Measurements from ENCODE around the gene FNDC3B.

The FNDC3B gene

DNA sequence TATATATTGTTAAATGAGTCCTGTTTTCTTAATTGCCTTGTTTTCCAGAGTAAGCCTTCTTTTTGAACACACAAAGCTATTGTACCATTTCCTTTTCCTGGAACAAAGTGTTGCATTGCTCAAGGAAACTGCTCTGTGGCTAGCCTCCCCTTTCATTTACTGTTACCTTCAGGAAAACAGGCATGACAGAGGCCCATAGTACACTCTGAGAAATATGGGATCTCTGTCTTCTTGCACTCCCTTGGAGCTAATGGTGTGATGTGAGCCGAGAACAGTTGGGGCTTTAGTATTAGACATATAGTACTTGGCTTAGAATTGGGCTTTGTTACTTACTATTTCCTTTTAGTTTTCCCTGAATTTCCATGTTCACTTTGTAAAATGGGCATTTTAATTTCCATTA lies 215.2 kb downstream of the FNDC3B start:
- TF ChIP-seq, protein P1, sequence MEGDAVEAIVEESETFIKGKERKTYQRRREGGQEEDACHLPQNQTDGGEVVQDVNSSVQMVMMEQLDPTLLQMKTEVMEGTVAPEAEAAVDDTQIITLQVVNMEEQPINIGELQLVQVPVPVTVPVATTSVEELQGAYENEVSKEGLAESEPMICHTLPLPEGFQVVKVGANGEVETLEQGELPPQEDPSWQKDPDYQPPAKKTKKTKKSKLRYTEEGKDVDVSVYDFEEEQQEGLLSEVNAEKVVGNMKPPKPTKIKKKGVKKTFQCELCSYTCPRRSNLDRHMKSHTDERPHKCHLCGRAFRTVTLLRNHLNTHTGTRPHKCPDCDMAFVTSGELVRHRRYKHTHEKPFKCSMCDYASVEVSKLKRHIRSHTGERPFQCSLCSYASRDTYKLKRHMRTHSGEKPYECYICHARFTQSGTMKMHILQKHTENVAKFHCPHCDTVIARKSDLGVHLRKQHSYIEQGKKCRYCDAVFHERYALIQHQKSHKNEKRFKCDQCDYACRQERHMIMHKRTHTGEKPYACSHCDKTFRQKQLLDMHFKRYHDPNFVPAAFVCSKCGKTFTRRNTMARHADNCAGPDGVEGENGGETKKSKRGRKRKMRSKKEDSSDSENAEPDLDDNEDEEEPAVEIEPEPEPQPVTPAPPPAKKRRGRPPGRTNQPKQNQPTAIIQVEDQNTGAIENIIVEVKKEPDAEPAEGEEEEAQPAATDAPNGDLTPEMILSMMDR (IDR thresholded peaks at IDR 0.05), result no peak

DNA sequence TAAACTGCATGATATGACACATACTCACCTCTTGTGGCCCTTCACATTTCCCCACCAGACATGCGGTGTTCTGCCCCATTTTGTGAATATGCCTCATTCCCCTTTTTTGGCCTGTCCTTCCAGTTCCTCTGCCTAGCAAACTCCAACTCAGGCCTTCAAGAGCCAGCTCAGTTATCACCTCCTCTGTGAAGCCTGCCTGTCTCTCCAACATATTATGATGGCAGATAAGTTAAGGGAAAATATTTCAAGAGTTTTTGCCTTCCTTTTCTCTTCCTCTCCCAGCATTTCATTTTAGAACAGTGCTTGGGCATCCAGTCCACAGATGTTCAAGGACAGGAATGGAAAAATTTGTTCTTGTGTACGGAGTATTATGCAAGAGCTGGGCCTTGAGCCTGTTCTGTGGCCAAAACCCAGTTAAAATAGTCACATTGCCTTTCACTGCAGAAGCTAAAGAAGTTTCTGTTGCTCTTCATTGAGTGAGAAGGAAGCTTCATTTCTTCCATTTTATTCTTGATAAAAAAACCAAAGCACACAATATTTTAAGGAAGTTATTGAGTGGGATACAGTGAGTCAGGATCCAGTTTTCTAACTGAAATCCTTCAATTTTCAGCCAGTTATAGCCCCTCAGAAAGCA lies 216.8 kb downstream of the FNDC3B start:
- TF ChIP-seq, protein P1 (IDR thresholded peaks at IDR 0.05), result no peak

DNA sequence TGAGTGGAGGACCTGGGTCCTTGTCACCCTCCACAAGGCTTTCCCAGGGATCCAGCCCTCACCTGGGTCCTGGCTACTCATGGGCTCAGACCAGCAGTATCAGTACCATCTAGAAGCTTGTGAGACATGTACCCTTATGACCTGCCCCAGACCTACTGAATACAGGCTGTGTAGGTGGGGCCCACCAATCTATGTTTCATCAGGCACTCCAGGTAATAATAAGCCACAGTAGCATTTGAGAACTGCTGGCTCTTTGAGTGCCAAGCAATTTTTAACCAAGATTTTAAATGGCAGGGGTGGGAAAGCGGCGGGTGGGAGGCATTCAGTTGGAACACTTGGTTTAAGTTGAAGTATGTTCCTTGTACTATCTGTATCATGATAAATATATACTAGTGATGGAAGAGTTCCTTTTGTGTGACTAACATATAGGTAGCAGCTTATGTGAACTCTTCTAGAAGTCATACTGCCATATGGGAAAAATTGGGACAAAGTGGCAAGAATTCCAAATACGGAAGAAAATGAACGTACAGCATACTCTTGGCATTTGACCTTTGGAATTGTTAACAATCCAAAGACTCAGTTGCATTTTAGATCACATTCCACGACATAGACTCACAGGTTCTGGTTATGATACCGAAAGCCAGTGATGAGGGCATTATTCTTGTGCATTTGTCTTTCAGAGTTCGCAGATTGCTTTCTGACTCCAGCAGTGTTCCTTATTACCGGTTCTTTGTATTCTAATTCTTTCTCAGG lies 218.4 kb downstream of the FNDC3B start:
- TF ChIP-seq, protein P1 (IDR thresholded peaks at IDR 0.05), result no peak

DNA sequence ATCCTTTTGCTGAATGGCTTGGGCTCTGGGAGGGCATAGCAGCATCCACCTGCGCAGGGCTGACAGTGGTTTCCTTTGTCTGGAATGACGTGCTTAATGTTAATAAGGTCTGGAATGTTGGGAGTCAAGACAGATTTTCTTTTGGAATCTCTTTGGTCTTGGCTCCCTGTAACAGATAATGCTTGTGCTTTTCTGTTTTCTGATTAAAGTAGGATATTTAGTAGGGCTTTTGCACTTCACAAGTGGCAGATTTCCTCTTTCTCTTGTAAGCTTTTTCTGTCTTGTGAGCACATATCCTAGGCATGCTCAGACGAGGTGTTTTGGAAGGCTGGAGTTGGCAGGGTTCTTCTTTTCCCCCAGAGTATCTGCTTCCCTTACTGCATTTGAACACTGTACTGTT lies 219.2 kb downstream of the FNDC3B start:
- TF ChIP-seq, protein P1 (IDR thresholded peaks at IDR 0.05), result no peak

- TF ChIP-seq, protein P1 (IDR thresholded peaks at IDR 0.05), result no peak
Measured at GRCh38 chr3:172259111-172259541, 219.7 kb downstream of the FNDC3B start.

DNA sequence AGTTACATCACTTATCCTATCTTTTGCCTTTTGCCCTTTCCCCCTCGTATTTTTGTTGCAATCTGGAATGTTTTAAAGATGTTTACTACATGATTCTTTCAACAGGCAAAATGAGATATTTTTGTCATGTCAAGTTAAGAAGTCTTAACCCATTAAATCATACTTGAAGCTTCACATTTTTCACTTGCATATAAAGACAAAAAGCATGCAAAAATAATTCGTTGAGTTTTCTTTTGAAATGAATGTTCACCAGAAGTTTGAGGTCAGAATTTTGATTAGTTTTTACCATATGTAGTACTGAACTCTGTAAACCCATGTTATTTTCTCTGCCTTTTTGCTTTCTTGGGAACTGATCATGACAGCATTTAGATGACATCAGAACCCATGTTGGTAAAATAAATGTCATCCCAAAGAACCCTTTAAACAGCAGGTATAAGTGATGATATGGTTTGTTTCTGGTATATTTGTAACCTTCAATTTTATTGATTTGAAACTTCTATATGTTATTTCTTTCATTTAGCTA lies 220.4 kb downstream of the FNDC3B start:
- TF ChIP-seq, protein P1 (IDR thresholded peaks at IDR 0.05), result no peak

GRCh38 chr3:172260381-172260780 lies 221.0 kb downstream of the FNDC3B start:
- TF ChIP-seq, protein P1 (IDR thresholded peaks at IDR 0.05), result no peak

Data from LNCAP (cell line).